Spinal cord (tissue), 10 donors: ENCODE results near the gene HDAC9. TPM values are rescaled to one million over a fixed set of nuclear protein-coding genes. Genes with fewer than 3 reads are reported as not detected.
A peak's percentile ranks its signal among the peaks of the same experiment; 100 is the strongest.

Experiments
- DNase-seq, 6 donors: peaks; one replicate each; pipeline versions ENCODE4 v3.0.0 to v3.0.0-alpha.2; 2013 to 2015; ENCODE audit warnings: low spot score in 6 of 6, low read depth in 4 of 6
- H3K27ac ChIP-seq: one replicate; pipeline ENCODE4 v1.5.1; 2013; ENCODE audit warnings: low read depth, low read length, control low read depth
- H3K27me3 ChIP-seq: one replicate; pipeline ENCODE4 v1.6.1; 2013; ENCODE audit warnings: low read length; ENCODE audit not compliant: control insufficient read depth, insufficient read depth
- H3K36me3 ChIP-seq: one replicate; pipeline ENCODE4 v1.6.1; 2013; ENCODE audit warnings: low read length; ENCODE audit not compliant: control insufficient read depth, insufficient read depth
- H3K4me1 ChIP-seq: one replicate; pipeline ENCODE4 v1.6.1; 2013; ENCODE audit warnings: low read length; ENCODE audit not compliant: control insufficient read depth, insufficient read depth
- H3K4me3 ChIP-seq: one replicate; pipeline ENCODE4 v1.5.1; 2013; ENCODE audit warnings: low read depth, low read length, control low read depth
- H3K9me3 ChIP-seq: one replicate; pipeline ENCODE4 v1.6.1; 2013; ENCODE audit warnings: low read length; ENCODE audit not compliant: control insufficient read depth, insufficient read depth
- WGBS: methylation state at CpG from one replicate; pipeline ENCODE4 v1.1.5; 2013; ENCODE audit warnings: missing lambda C conversion rate; ENCODE audit not compliant: insufficient coverage; 5-methylcytosine and 5-hydroxymethylcytosine counted together
- polyA plus RNA-seq, 2 donors: library from polyadenylated mRNA; unstranded; fragments of 120-200 nt; gene quantifications; one replicate each; pipeline ENCODE4 v1.2.1, GENCODE V29; 2013; ENCODE audit not compliant: insufficient read length in 2 of 2
- total RNA-seq, 2 donors: library from RNA; depleted of rRNA in 1 of 2; stranded (reverse); fragments of 120-200 nt in 1 of 2; fragments of >200 nt in 1 of 2; gene quantifications; one replicate each; pipeline versions ENCODE4 v1.2.3 to v1.2.4, GENCODE V29; 2013 to 2014
- donor health status: healthy.

HDAC9 gene
- total and polyA plus RNA-seq, 4 donors = 21.4 to 58.5 (median 29.3) TPM

GRCh38 chr7:18593602-18594279, 98.2 kb downstream of the HDAC9 start:
- Histone ChIP-seq H3K4me3 (no peak overlapping the region), H3K36me3 (no peaks in the 10 kb centered on the region), H3K4me1 (no peaks in the 10 kb centered on the region), H3K27ac (no peak overlapping the region), H3K27me3 (no peaks in the 10 kb centered on the region), H3K9me3 (no peaks in the 10 kb centered on the region)
- no peak for DNase-seq
- WGBS = no CpG with 5 or more reads among the region's 4 CpGs

- no peaks in the 10 kb centered on the region for H3K27me3 ChIP-seq
- no CpG with 5 or more reads among the region's 1 CpG for WGBS
Measured at GRCh38 chr7:18597754-18598153, 102.2 kb downstream of the HDAC9 start.

GRCh38 chr7:18607025-18607424, 111.5 kb downstream of the HDAC9 start:
- Histone ChIP-seq H3K27me3 (no peaks in the 10 kb centered on the region), H3K36me3 (no peaks in the 10 kb centered on the region), H3K27ac (no peak overlapping the region), H3K9me3 (peaks cover 8% of the 10 kb centered on the region), H3K4me3 (no peak overlapping the region), H3K4me1 (no peaks in the 10 kb centered on the region)
- no CpG with 5 or more reads among the region's 1 CpG for WGBS
- no peak for DNase-seq

More at GRCh38 chr7:18597754-18598153, 102.2 kb downstream of the HDAC9 start:
- no peak overlapping the region for H3K27ac ChIP-seq
- DNase-seq = no peak
- H3K36me3 ChIP-seq = no peaks in the 10 kb centered on the region
- H3K4me3 ChIP-seq = no peak overlapping the region
- no peaks in the 10 kb centered on the region for H3K4me1 ChIP-seq
- H3K9me3 ChIP-seq = peaks cover 13% of the 10 kb centered on the region

DNA sequence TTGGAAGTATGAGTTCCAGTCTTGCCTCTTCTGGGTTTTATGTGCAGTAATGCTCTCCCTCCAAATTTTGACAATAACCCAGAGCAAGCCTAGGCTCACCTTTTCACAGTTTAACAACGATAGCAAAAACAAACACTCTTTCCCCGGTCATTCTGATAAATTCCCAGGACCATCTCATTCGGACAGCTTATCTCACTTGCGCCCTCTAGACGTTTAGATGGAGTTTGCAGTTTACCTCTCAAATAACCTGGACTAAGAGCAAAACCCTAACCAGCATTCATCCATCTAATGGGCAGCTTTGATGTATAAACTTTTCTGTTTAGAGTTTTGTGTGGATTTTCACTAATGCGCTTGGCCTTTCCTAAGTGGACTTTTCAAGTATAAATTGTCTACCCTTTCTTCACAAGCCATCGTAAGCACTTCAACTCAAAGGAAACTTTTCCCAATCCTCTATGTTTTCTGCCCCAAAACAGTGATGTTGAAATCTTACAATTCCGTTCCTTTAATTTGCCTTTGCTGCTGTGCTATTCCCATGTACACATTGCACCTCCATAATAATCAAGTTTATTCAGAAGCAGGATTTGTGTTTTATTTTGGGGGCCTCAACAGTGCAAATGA, 114.9 kb downstream of the HDAC9 start:
- DNase-seq = peak in 2 of 6 donors; percentile 9
- no peaks in the 10 kb centered on the region for H3K9me3 ChIP-seq
- H3K4me3 ChIP-seq = no peak overlapping the region
- WGBS = 91% methylated on average over 1 of the region's 8 CpGs
- no peaks in the 10 kb centered on the region for H3K36me3 ChIP-seq
- no peaks in the 10 kb centered on the region for H3K27me3 ChIP-seq
- no peaks in the 10 kb centered on the region for H3K4me1 ChIP-seq
- H3K27ac ChIP-seq = no peak overlapping the region

GRCh38 chr7:18614841-18615240, 119.3 kb downstream of the HDAC9 start:
- DNase-seq = no peak
- Histone ChIP-seq H3K27me3 (no peaks in the 10 kb centered on the region), H3K9me3 (no peaks in the 10 kb centered on the region), H3K36me3 (no peaks in the 10 kb centered on the region), H3K4me1 (no peaks in the 10 kb centered on the region), H3K4me3 (no peak overlapping the region), H3K27ac (no peak overlapping the region)

- H3K9me3 ChIP-seq = no peaks in the 10 kb centered on the region
- DNase-seq = no peak
- no peak overlapping the region for H3K4me3 ChIP-seq
- no peaks in the 10 kb centered on the region for H3K36me3 ChIP-seq
- no peaks in the 10 kb centered on the region for H3K4me1 ChIP-seq
- no peak overlapping the region for H3K27ac ChIP-seq
- no CpG with 5 or more reads among the region's 1 CpG for WGBS
- H3K27me3 ChIP-seq = no peaks in the 10 kb centered on the region
Measured at GRCh38 chr7:18619311-18619710, 123.8 kb downstream of the HDAC9 start.

- DNase-seq = no peak
- Histone ChIP-seq H3K27me3 (no peaks in the 10 kb centered on the region), H3K9me3 (no peaks in the 10 kb centered on the region), H3K4me1 (no peaks in the 10 kb centered on the region), H3K4me3 (no peak overlapping the region), H3K27ac (no peak overlapping the region), H3K36me3 (no peaks in the 10 kb centered on the region)
- 100% methylated on average over 3 of the region's 3 CpGs for WGBS
Measured at GRCh38 chr7:18623389-18623788, 127.8 kb downstream of the HDAC9 start.

- no peaks in the 10 kb centered on the region for H3K9me3 ChIP-seq
- H3K4me1 ChIP-seq = no peaks in the 10 kb centered on the region
- no CpG with 5 or more reads among the region's 1 CpG for WGBS
- H3K27ac ChIP-seq = no peak overlapping the region
- H3K27me3 ChIP-seq = no peaks in the 10 kb centered on the region
- peak in 1 of 6 donors; percentile 88 for DNase-seq
- no peaks in the 10 kb centered on the region for H3K36me3 ChIP-seq
- H3K4me3 ChIP-seq = no peak overlapping the region
Measured at GRCh38 chr7:18624459-18624858, 128.9 kb downstream of the HDAC9 start.

DNA sequence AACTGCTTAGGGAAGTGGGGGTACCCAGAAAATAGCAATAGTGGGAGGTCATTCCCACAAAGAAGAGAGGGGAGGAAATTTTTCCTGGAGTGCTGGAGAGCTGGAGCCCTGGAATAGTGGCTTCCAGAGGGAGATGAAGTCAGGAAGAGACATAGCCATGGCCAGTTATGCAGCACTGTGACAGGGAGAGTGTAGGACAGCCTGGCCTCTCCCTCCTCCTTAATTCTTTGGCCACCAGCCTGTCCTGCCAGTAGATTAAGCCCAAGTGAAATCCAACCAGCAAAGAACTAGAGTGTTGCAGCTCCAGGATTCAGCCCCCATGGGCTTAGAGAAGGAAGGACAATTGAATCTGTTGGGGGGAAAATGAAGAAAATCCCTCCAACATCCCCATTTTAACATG, 130.5 kb downstream of the HDAC9 start:
- H3K36me3 ChIP-seq = no peaks in the 10 kb centered on the region
- H3K9me3 ChIP-seq = no peaks in the 10 kb centered on the region
- H3K27me3 ChIP-seq = no peaks in the 10 kb centered on the region
- no peak for DNase-seq
- H3K27ac ChIP-seq = no peak overlapping the region
- H3K4me1 ChIP-seq = no peaks in the 10 kb centered on the region
- H3K4me3 ChIP-seq = no peak overlapping the region

- Histone ChIP-seq H3K9me3 (no peaks in the 10 kb centered on the region), H3K4me1 (no peaks in the 10 kb centered on the region), H3K4me3 (no peak overlapping the region), H3K27me3 (no peaks in the 10 kb centered on the region), H3K36me3 (no peaks in the 10 kb centered on the region), H3K27ac (no peak overlapping the region)
- no peak for DNase-seq
Measured at GRCh38 chr7:18626717-18627116, 131.2 kb downstream of the HDAC9 start.
